HCT116 (cell line): ENCODE data around the gene PRC1. TPM values are rescaled to one million over a fixed set of nuclear protein-coding genes. Genes with fewer than 3 reads are reported as not detected.

Source experiments
- ATAC-seq: fragments of 200-7000 bp; cut with Tn5 transposase; 2 replicates; pipeline ENCODE4 v1.9.1; 2020; ENCODE audit warnings: mild to moderate bottlenecking, moderate library complexity
- BruUV-seq: library from RNA; stranded (reverse); fragments of 400-500 nt; replicated peaks from 2 replicates; lab custom pipeline; 2021; lab: Mats Ljungman, UMichigan
- CTCF ChIA-PET: fragments of 300-600 bp; sonication (Branson Sonifier 250); formaldehyde crosslinking; loops from one replicate; lab custom pipeline; 2021; ENCODE audit warnings: antibody characterized with exemption; lab: Charles Lee
- POLR2A ChIA-PET: fragments of 300-600, 350-600 bp; sonication (Branson Sonifier 250); formaldehyde crosslinking; loops from one replicate; lab custom pipeline; 2021; ENCODE audit warnings: antibody characterized with exemption; lab: Charles Lee
- RAD21 ChIA-PET, 2 experiments: fragments of 300-600 bp; sonication (Branson Sonifier 250); formaldehyde crosslinking; loops; one replicate each; lab custom pipeline; 2023; ENCODE audit warnings: low total read pairs in 2 of 2; ENCODE audit not compliant: uncharacterized antibody in 2 of 2, unreplicated experiment in 2 of 2, low non-redundant PET in 1 of 2; lab: Charles Lee
- DNase-seq: peaks from one replicate; pipeline ENCODE4 v3.0.0-alpha.2; 2010; ENCODE audit warnings: low read depth, low spot score
- H2AFZ ChIP-seq: fragments of 200-600 bp; shearing (Covaris generic), sonication (generic); 2 replicates; pipeline ENCODE4 v1.6.1; 2017; ENCODE audit warnings: low read depth, mixed run types, mixed read lengths, antibody characterized with exemption, low read length; ENCODE audit not compliant: poor library complexity, severe bottlenecking
- H3K27ac ChIP-seq: 2 replicates; pipeline ENCODE4 v1.5.1; 2012; ENCODE audit warnings: low read depth, low read length
- H3K27me3 ChIP-seq: fragments of 200-600 bp; sonication (generic); 2 replicates; pipeline ENCODE4 v1.6.1; 2016; ENCODE audit warnings: mixed run types, low read length, mixed read lengths; ENCODE audit not compliant: insufficient read depth
- H3K36me3 ChIP-seq, 2 experiments: fragments of 200-500 bp in 1 of 2; fragments of 200-600 bp in 1 of 2; sonication (Bioruptor generic) in 1 of 2; sonication (generic) in 1 of 2; 2 replicates each; pipeline versions ENCODE4 v1.5.1 to v1.6.1; 2014 to 2016; ENCODE audit warnings: low read length in 2 of 2, inconsistent platforms in 1 of 2, mixed read lengths in 1 of 2, mixed run types in 1 of 2; ENCODE audit not compliant: insufficient read depth in 2 of 2, control insufficient read depth in 1 of 2
- H3K4me1 ChIP-seq, 2 experiments: fragments of 200-600 bp in 1 of 2; sonication (generic) in 1 of 2; 2 replicates each; pipeline versions ENCODE4 v1.5.1 to v1.6.1; 2012 to 2017; ENCODE audit warnings: low read length in 2 of 2, inconsistent platforms in 1 of 2, mild to moderate bottlenecking in 1 of 2, mixed read lengths in 1 of 2, mixed run types in 1 of 2, moderate library complexity in 1 of 2; ENCODE audit not compliant: insufficient read depth in 2 of 2, control insufficient read depth in 1 of 2
- H3K4me2 ChIP-seq: fragments of 200-600 bp; sonication (generic); 2 replicates; pipeline ENCODE4 v1.6.1; 2017; ENCODE audit warnings: mixed run types, low read length, mixed read lengths
- H3K4me3 ChIP-seq, 2 experiments: fragments of 200-600 bp in 1 of 2; sonication (generic) in 1 of 2; replicated peaks in 1 of 2; 2 replicates each; pipeline ENCODE4 v1.5.1; 2011 to 2016; ENCODE audit warnings: low read length in 2 of 2, control low read depth in 1 of 2, low read depth in 1 of 2, mild to moderate bottlenecking in 1 of 2, mixed read lengths in 1 of 2, mixed run types in 1 of 2
- H3K79me2 ChIP-seq: fragments of 200-600 bp; sonication (generic); 2 replicates; pipeline ENCODE4 v1.6.1; 2017; ENCODE audit warnings: mild to moderate bottlenecking, mixed run types, low read length, moderate library complexity, mixed read lengths; ENCODE audit not compliant: insufficient read depth
- H3K9ac ChIP-seq: fragments of 200-600 bp; sonication (generic); 2 replicates; pipeline ENCODE4 v1.6.1; 2016; ENCODE audit warnings: low read length, mixed read lengths
- H3K9me2 ChIP-seq: fragments of 200-600 bp; sonication (generic), shearing (Covaris generic); 2 replicates; pipeline ENCODE4 v1.6.1; 2017; ENCODE audit warnings: mixed run types, mild to moderate bottlenecking, moderate library complexity; ENCODE audit not compliant: insufficient read depth
- H3K9me3 ChIP-seq, 2 experiments: fragments of 200-500 bp in 1 of 2; fragments of 200-600 bp in 1 of 2; sonication (Bioruptor generic) in 1 of 2; sonication (generic) in 1 of 2; 2 replicates each; pipeline ENCODE4 v1.6.1; 2014 to 2017; ENCODE audit warnings: low read length in 2 of 2, mixed read lengths in 2 of 2, inconsistent platforms in 1 of 2, low read depth in 1 of 2, mild to moderate bottlenecking in 1 of 2, mixed run types in 1 of 2, moderate library complexity in 1 of 2; ENCODE audit not compliant: control insufficient read depth in 1 of 2, insufficient read depth in 1 of 2
- H4K20me1 ChIP-seq: fragments of 200-600 bp; sonication (generic), shearing (Covaris generic); 2 replicates; pipeline ENCODE4 v1.6.1; 2017; ENCODE audit warnings: mixed run types, mild to moderate bottlenecking, moderate library complexity; ENCODE audit not compliant: insufficient read depth
- CBX3 ChIP-seq: IDR thresholded peaks from 2 replicates; pipeline ENCODE4 v1.6.1; 2012; ENCODE audit warnings: low read depth
- ELF1 ChIP-seq: IDR thresholded peaks from 2 replicates; pipeline ENCODE4 v1.6.1; 2012; ENCODE audit warnings: low read depth, borderline replicate concordance
- EZH2phosphoT487 ChIP-seq: fragments of 200-600 bp; IDR thresholded peaks from 2 replicates; pipeline ENCODE4 v1.6.1; 2018; ENCODE audit warnings: antibody characterized with exemption, borderline replicate concordance
- POLR2A ChIP-seq: IDR thresholded peaks from 2 replicates; pipeline ENCODE4 v1.7.0; 2011; ENCODE audit warnings: borderline replicate concordance; ENCODE audit not compliant: insufficient read depth, insufficient read length; ENCODE audit errors: extremely low read depth
- POLR2AphosphoS5 ChIP-seq: IDR thresholded peaks from 2 replicates; pipeline ENCODE4 v1.6.1; 2011; ENCODE audit warnings: mild to moderate bottlenecking, low read depth, low read length, moderate library complexity
- RAD21 ChIP-seq: IDR thresholded peaks from 2 replicates; pipeline ENCODE4 v1.6.1; 2012; ENCODE audit warnings: low read depth, mild to moderate bottlenecking
- TCF7L2 ChIP-seq: IDR thresholded peaks from 2 replicates; pipeline ENCODE4 v1.7.0; 2011; ENCODE audit warnings: borderline replicate concordance, inconsistent platforms; ENCODE audit not compliant: insufficient read depth, insufficient read length; ENCODE audit errors: extremely low read depth
- YY1 ChIP-seq: IDR thresholded peaks from 2 replicates; pipeline ENCODE4 v1.6.1; 2011; ENCODE audit warnings: low read length, low read depth, moderate library complexity, mild to moderate bottlenecking; ENCODE audit not compliant: insufficient replicate concordance; ENCODE audit errors: extremely low read depth
- intact Hi-C: fragments of 100-400 bp; cut with micrococcal nuclease; formaldehyde crosslinking; loops from 2 replicates; pipeline ENCODE4 v1.10.0; 2022
- total RNA-seq: library from RNA; stranded (reverse); gene quantifications from one replicate; pipeline ENCODE4 v1.2.1, GENCODE V29; 2021; ENCODE audit not compliant: unreplicated experiment
- TF ChIP-seq, protein P1 (sequence below): IDR thresholded peaks from 2 replicates; pipeline ENCODE4 v1.6.1; 2012; ENCODE audit warnings: low read depth
- TF ChIP-seq, protein P2 (sequence below): IDR thresholded peaks from 2 replicates; pipeline ENCODE4 v1.6.1; 2011; ENCODE audit warnings: mild to moderate bottlenecking, low read length, moderate library complexity; ENCODE audit not compliant: insufficient replicate concordance; ENCODE audit errors: extremely low read depth
- TF ChIP-seq, protein P3 (sequence below), 3 experiments: fragments of 200-600 bp in 1 of 3; sonication (generic) in 1 of 3; IDR thresholded peaks in 2 of 3; conservative IDR thresholded peaks in 1 of 3; 2 replicates each; pipeline ENCODE4 v1.5.1; 2012 to 2017; ENCODE audit warnings: low read depth in 2 of 3, low read length in 2 of 3, antibody characterized with exemption in 1 of 3, borderline replicate concordance in 1 of 3, control low read depth in 1 of 3, mild to moderate bottlenecking in 1 of 3, mixed read lengths in 1 of 3, mixed run types in 1 of 3, moderate library complexity in 1 of 3; ENCODE audit not compliant: insufficient read depth in 1 of 3

The PRC1 gene
- total RNA-seq, 1 experiment from 2014 or later = 186 TPM

DNA sequence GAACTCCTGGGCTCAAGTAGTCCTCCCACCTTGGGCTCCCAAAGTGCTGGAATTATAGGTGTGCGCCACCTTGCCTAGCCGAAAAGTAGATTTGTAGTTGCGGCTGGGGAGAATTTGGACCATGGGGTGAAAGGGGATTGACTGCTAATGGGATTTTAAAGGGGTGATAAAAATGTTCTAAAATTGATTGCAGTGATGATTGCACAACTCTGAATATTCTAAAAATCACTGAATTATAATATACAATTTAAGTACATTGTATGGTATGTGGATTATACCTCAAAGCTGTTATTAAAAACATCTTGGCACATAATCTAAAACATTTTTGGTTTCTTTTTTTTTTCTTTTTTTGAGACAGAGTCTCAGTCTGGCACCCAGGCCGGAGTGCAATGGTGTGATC lies 3.9 kb downstream of the PRC1 start:
- intact Hi-C loops = no loop called here
- Histone ChIP-seq H2AFZ (no peak overlapping the region), H3K9me3 (no peaks in the 10 kb centered on the region), H3K4me3 (no peak overlapping the region), H4K20me1 (no peaks in the 10 kb centered on the region), H3K4me2 (no peak overlapping the region), H3K36me3 (peaks cover 0 to 8% of the 10 kb centered on the region in 2 experiments; a peak in 1 of 4 replicates), H3K79me2 (peaks cover 96% of the 10 kb centered on the region), H3K9ac (no peak overlapping the region), H3K27ac (no peak overlapping the region), H3K4me1 (peaks cover 7 to 17% of the 10 kb centered on the region in 2 experiments), H3K27me3 (no peaks in the 10 kb centered on the region), H3K9me2 (no peaks in the 10 kb centered on the region)
- no peak for ATAC-seq
- ChIA-PET POLR2A (no interaction called here), CTCF (no interaction called here), RAD21 (no interaction called here)
- DNase-seq = no peak
- BruUV-seq = no TSS peak
- TF ChIP-seq TCF7L2 (no peak), POLR2A (no peak), POLR2AphosphoS5 (no peak), CBX3 (no peak), RAD21 (no peak), YY1 (no peak), EZH2phosphoT487 (no peak), ELF1 (no peak)
- TF ChIP-seq, protein P1, sequence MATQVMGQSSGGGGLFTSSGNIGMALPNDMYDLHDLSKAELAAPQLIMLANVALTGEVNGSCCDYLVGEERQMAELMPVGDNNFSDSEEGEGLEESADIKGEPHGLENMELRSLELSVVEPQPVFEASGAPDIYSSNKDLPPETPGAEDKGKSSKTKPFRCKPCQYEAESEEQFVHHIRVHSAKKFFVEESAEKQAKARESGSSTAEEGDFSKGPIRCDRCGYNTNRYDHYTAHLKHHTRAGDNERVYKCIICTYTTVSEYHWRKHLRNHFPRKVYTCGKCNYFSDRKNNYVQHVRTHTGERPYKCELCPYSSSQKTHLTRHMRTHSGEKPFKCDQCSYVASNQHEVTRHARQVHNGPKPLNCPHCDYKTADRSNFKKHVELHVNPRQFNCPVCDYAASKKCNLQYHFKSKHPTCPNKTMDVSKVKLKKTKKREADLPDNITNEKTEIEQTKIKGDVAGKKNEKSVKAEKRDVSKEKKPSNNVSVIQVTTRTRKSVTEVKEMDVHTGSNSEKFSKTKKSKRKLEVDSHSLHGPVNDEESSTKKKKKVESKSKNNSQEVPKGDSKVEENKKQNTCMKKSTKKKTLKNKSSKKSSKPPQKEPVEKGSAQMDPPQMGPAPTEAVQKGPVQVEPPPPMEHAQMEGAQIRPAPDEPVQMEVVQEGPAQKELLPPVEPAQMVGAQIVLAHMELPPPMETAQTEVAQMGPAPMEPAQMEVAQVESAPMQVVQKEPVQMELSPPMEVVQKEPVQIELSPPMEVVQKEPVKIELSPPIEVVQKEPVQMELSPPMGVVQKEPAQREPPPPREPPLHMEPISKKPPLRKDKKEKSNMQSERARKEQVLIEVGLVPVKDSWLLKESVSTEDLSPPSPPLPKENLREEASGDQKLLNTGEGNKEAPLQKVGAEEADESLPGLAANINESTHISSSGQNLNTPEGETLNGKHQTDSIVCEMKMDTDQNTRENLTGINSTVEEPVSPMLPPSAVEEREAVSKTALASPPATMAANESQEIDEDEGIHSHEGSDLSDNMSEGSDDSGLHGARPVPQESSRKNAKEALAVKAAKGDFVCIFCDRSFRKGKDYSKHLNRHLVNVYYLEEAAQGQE = no peak
- TF ChIP-seq, protein P2, sequence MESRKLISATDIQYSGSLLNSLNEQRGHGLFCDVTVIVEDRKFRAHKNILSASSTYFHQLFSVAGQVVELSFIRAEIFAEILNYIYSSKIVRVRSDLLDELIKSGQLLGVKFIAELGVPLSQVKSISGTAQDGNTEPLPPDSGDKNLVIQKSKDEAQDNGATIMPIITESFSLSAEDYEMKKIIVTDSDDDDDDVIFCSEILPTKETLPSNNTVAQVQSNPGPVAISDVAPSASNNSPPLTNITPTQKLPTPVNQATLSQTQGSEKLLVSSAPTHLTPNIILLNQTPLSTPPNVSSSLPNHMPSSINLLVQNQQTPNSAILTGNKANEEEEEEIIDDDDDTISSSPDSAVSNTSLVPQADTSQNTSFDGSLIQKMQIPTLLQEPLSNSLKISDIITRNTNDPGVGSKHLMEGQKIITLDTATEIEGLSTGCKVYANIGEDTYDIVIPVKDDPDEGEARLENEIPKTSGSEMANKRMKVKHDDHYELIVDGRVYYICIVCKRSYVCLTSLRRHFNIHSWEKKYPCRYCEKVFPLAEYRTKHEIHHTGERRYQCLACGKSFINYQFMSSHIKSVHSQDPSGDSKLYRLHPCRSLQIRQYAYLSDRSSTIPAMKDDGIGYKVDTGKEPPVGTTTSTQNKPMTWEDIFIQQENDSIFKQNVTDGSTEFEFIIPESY = no peak
- TF ChIP-seq, protein P3, sequence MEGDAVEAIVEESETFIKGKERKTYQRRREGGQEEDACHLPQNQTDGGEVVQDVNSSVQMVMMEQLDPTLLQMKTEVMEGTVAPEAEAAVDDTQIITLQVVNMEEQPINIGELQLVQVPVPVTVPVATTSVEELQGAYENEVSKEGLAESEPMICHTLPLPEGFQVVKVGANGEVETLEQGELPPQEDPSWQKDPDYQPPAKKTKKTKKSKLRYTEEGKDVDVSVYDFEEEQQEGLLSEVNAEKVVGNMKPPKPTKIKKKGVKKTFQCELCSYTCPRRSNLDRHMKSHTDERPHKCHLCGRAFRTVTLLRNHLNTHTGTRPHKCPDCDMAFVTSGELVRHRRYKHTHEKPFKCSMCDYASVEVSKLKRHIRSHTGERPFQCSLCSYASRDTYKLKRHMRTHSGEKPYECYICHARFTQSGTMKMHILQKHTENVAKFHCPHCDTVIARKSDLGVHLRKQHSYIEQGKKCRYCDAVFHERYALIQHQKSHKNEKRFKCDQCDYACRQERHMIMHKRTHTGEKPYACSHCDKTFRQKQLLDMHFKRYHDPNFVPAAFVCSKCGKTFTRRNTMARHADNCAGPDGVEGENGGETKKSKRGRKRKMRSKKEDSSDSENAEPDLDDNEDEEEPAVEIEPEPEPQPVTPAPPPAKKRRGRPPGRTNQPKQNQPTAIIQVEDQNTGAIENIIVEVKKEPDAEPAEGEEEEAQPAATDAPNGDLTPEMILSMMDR (IDR thresholded peaks at IDR 0.05 in 2 of 3, conservative IDR thresholded peaks at IDR 0.05 in 1 of 3; ENCODE audit: borderline replicate concordance in 1 of 3, insufficient read depth in 1 of 3, low read depth in 2 of 3, low read length in 2 of 3) = no peak
